GM18499 (cell line): ENCODE data around the gene CACNG7.
"Not testable (repeated sequence)": the region's sequence is repeated elsewhere in the genome, so short reads cannot be mapped to it uniquely, and the experiment has no call there.

Source experiments
- ATAC-seq: cut with Tn5 transposase; IDR thresholded peaks from one replicate; pipeline ENCODE4 v1.9.1; 2021; ENCODE audit warnings: moderate number of reproducible peaks; ENCODE audit not compliant: insufficient read depth, unreplicated experiment

Gene CACNG7

GRCh38 chr19:53908935-53909415 is at the start of gene CACNG7:
TSS of gene CACNG7 (plus strand) at chr19:53909278. CDS start at chr19:53912832, 3,554 bp downstream.
- ATAC-seq: no peak

GRCh38 chr19:53864308-53864836 is 44.7 kb upstream of the CACNG7 start:
- ATAC-seq: no peak

- no peak for ATAC-seq
Observed at GRCh38 chr19:53865523-53865917, 43.6 kb upstream of the CACNG7 start.

GRCh38 chr19:53865918-53866864 is 42.9 kb upstream of the CACNG7 start:
- no peak for ATAC-seq

GRCh38 chr19:53866865-53867224 is 42.2 kb upstream of the CACNG7 start:
- no peak for ATAC-seq

- ATAC-seq: no peak
Observed at GRCh38 chr19:53867225-53868090, 41.6 kb upstream of the CACNG7 start, which contains the start of gene MYADM. TSS of gene MYADM (plus strand) at chr19:53867883. CDS start at chr19:53873530, 5,647 bp downstream.

- no peak for ATAC-seq
Observed at GRCh38 chr19:53868091-53868891, 40.8 kb upstream of the CACNG7 start.

- ATAC-seq: no peak
Observed at GRCh38 chr19:53868892-53869804, 39.9 kb upstream of the CACNG7 start.

GRCh38 chr19:53869805-53870484 is 39.1 kb upstream of the CACNG7 start:
- ATAC-seq: not testable (repeated sequence)

GRCh38 chr19:53870485-53870844 is 38.6 kb upstream of the CACNG7 start:
- ATAC-seq: no peak

- ATAC-seq: no peak
Observed at GRCh38 chr19:53871454-53871853, 37.6 kb upstream of the CACNG7 start.

- ATAC-seq: no peak
Observed at GRCh38 chr19:53872762-53873161, 36.3 kb upstream of the CACNG7 start.

GRCh38 chr19:53873773-53874605 is 35.1 kb upstream of the CACNG7 start:
- no peak for ATAC-seq

- no peak for ATAC-seq
Observed at GRCh38 chr19:53874606-53874990, 34.5 kb upstream of the CACNG7 start.

- no peak for ATAC-seq
Observed at GRCh38 chr19:53875602-53876325, 33.3 kb upstream of the CACNG7 start.

- ATAC-seq: no peak
Observed at GRCh38 chr19:53876651-53877224, 32.3 kb upstream of the CACNG7 start.
